A549 (cell line): ENCODE results near the gene ZBTB20. TPM values are rescaled to one million over a fixed set of nuclear protein-coding genes. Genes with fewer than 3 reads are reported as not detected.

ENCODE experiments used
- ATAC-seq, 2 experiments: fragments of 200-7000 bp in 1 of 2; fragments of >200 bp in 1 of 2; cut with Nextera tagmentation in 1 of 2; cut with Tn5 transposase in 1 of 2; 3 replicates each; pipeline versions ENCODE4 v1.8.0 to v1.9.1; 2018 to 2020; ENCODE audit warnings: mild to moderate bottlenecking in 1 of 2, moderate library complexity in 1 of 2
- CTCF ChIA-PET: fragments of 300-600 bp; sonication (Branson Sonifier 250); formaldehyde crosslinking; extraction: SDS; loops from one replicate; lab custom pipeline; 2021; ENCODE audit warnings: antibody characterized with exemption, inconsistent platforms; lab: Yijun Ruan, JAX
- POLR2A ChIA-PET: fragments of 350-600 bp; formaldehyde crosslinking; extraction: SDS; loops from one replicate; lab custom pipeline; 2021; ENCODE audit warnings: antibody characterized with exemption, inconsistent platforms; lab: Yijun Ruan, JAX
- DNase-seq, 2 experiments: peaks; one replicate each; pipeline versions ENCODE4 v3.0.0 to v3.0.0-alpha.2; 2011 to 2016; ENCODE audit warnings: low read depth in 1 of 2, low spot score in 1 of 2
- FAIRE-seq: peaks from 2 replicates; lab custom pipeline; 2011; peaks lifted over from hg19 to GRCh38; lab: Jason Lieb, UNC
- H3K27ac ChIP-seq, 2 experiments: fragments of >200 bp; sonication (Bioruptor Twin); formaldehyde crosslinking; 3 replicates each; pipeline ENCODE4 v1.5.1; 2016 to 2017
- H3K4me1 ChIP-seq: fragments of >200 bp; sonication (Bioruptor Twin); formaldehyde crosslinking; 3 replicates; pipeline ENCODE4 v1.6.1; 2016
- H3K4me2 ChIP-seq: fragments of >200 bp; sonication (Bioruptor Twin); formaldehyde crosslinking; 3 replicates; pipeline ENCODE4 v1.6.1; 2016
- H3K4me3 ChIP-seq: fragments of >200 bp; sonication (Bioruptor Twin); formaldehyde crosslinking; 3 replicates; pipeline ENCODE4 v1.5.1; 2016
- H3K9me3 ChIP-seq: fragments of >200 bp; sonication (Bioruptor Twin); formaldehyde crosslinking; 3 replicates; pipeline ENCODE4 v1.6.1; 2016
- ATOH8 ChIP-seq: fragments of 250-450 bp; sonication (Bioruptor Pico); IDR thresholded peaks from 2 replicates; pipeline ENCODE4 v1.5.0; 2020; ENCODE audit warnings: low read depth, mild to moderate bottlenecking, moderate library complexity
- BCL3 ChIP-seq: fragments of >200 bp; sonication (Bioruptor Twin); formaldehyde crosslinking; IDR thresholded peaks from 3 replicates; pipeline ENCODE4 v1.6.1; 2016
- CBX2 ChIP-seq: fragments of 200-600 bp; sonication (generic); IDR thresholded peaks from 2 replicates; pipeline ENCODE4 v1.6.1; 2016; ENCODE audit warnings: low read depth, mild to moderate bottlenecking, borderline replicate concordance
- CBX8 ChIP-seq: fragments of 200-600 bp; sonication (generic); IDR thresholded peaks from 2 replicates; pipeline ENCODE4 v1.6.1; 2016
- CHD2 ChIP-seq: fragments of 150-350 bp; IDR thresholded peaks from 2 replicates; pipeline ENCODE4 v1.6.1; 2014; ENCODE audit warnings: low read length; ENCODE audit not compliant: partially characterized antibody
- E2F6 ChIP-seq: IDR thresholded peaks from 2 replicates; pipeline ENCODE4 v1.6.1; 2012; ENCODE audit warnings: low read depth, borderline replicate concordance
- ESRRA ChIP-seq: fragments of 150-350 bp; IDR thresholded peaks from 2 replicates; pipeline ENCODE4 v1.6.1; 2014; ENCODE audit warnings: mild to moderate bottlenecking, low read length, borderline replicate concordance
- FOSB ChIP-seq: fragments of 250-450 bp; sonication (Bioruptor Pico); IDR thresholded peaks from 2 replicates; pipeline ENCODE4 v1.5.0; 2020; ENCODE audit warnings: mild to moderate bottlenecking, moderate library complexity
- GATA3 ChIP-seq: IDR thresholded peaks from 2 replicates; pipeline ENCODE4 v1.6.1; 2012; ENCODE audit warnings: borderline replicate concordance
- HES2 ChIP-seq: fragments of >200 bp; sonication (Bioruptor Twin); formaldehyde crosslinking; IDR thresholded peaks from 2 replicates; pipeline ENCODE4 v1.6.1; 2016
- HEYL ChIP-seq: fragments of 250-450 bp; sonication (Bioruptor Pico); IDR thresholded peaks from 2 replicates; pipeline ENCODE4 v1.8.0; 2021; ENCODE audit warnings: mild to moderate bottlenecking, moderate library complexity
- HOXA7 ChIP-seq: fragments of 250-450 bp; sonication (Bioruptor Pico); IDR thresholded peaks from 2 replicates; pipeline ENCODE4 v1.5.0; 2020; ENCODE audit warnings: mild to moderate bottlenecking, moderate library complexity
- JUN ChIP-seq, 2 experiments: fragments of >200 bp; sonication (Bioruptor Twin); formaldehyde crosslinking; IDR thresholded peaks; 2 replicates in 1 of 2; 3 replicates in 1 of 2; pipeline ENCODE4 v1.6.1; 2016 to 2017
- JUNB ChIP-seq: fragments of >200 bp; sonication (Bioruptor Twin); formaldehyde crosslinking; IDR thresholded peaks from 2 replicates; pipeline ENCODE4 v1.6.1; 2016
- KDM1A ChIP-seq: fragments of 200-600 bp; sonication (generic); IDR thresholded peaks from 2 replicates; pipeline ENCODE4 v1.6.1; 2016; ENCODE audit warnings: low read depth, mild to moderate bottlenecking
- MAX ChIP-seq: IDR thresholded peaks from 2 replicates; pipeline ENCODE4 v1.6.1; 2012
- NFE2L2 ChIP-seq: fragments of 150-350 bp; conservative IDR thresholded peaks from 2 replicates; pipeline ENCODE4 v1.6.1; 2014; ENCODE audit warnings: low read length
- NR3C1 ChIP-seq: fragments of >200 bp; sonication (Bioruptor Twin); formaldehyde crosslinking; IDR thresholded peaks from 3 replicates; pipeline ENCODE4 v1.6.1; 2017
- POLR2AphosphoS2 ChIP-seq: conservative IDR thresholded peaks from 2 replicates; pipeline ENCODE4 v1.6.1; 2012; ENCODE audit warnings: low read length, improper control_type of control experiment, inconsistent platforms
- RCOR1 ChIP-seq: fragments of 150-350 bp; IDR thresholded peaks from 2 replicates; pipeline ENCODE4 v1.6.1; 2014; ENCODE audit warnings: antibody characterized with exemption, low read length, low read depth
- RFX5 ChIP-seq: fragments of 450-650 bp; IDR thresholded peaks from 2 replicates; pipeline ENCODE4 v1.7.1; 2014; ENCODE audit warnings: antibody characterized with exemption, mild to moderate bottlenecking, moderate library complexity
- RNF2 ChIP-seq: fragments of 200-600 bp; sonication (generic); IDR thresholded peaks from 2 replicates; pipeline ENCODE4 v1.6.1; 2016; ENCODE audit warnings: low read depth, mild to moderate bottlenecking, antibody characterized with exemption, moderate library complexity, borderline replicate concordance
- USF2 ChIP-seq: fragments of 450-650 bp; IDR thresholded peaks from 2 replicates; pipeline ENCODE4 v1.6.1; 2014; ENCODE audit warnings: antibody characterized with exemption
- ZSCAN20 ChIP-seq: fragments of 250-450 bp; sonication (Bioruptor Pico); IDR thresholded peaks from 2 replicates; pipeline ENCODE4 v1.8.0; 2022; ENCODE audit warnings: mild to moderate bottlenecking, moderate library complexity
- WGBS: methylation state at CpG from one replicate; pipeline ENCODE4 v1.1.6; 2017; ENCODE audit errors: missing lambda C conversion rate; 5-methylcytosine and 5-hydroxymethylcytosine counted together
- polyA plus RNA-seq, 4 experiments: library from polyadenylated mRNA; depleted of rRNA in 3 of 4; stranded (reverse); fragments of >200 nt; fragmentation: RNase III in 1 of 4; extraction: RNeasy Plus Mini Kit Qiagen cat#74134 plus additional on column Dnase treatment in 1 of 4; gene quantifications; 2 replicates in 3 of 4; 3 replicates in 1 of 4; pipeline ENCODE4 v1.2.3, GENCODE V29; 2011 to 2017

The ZBTB20 gene
- polyA plus RNA-seq, 2 of the 4 experiments (the other 2 are of a cell fraction) = 0.85 to 5.0 TPM

GRCh38 chr3:114714957-114715460 lies 432.1 kb downstream of the ZBTB20 start (continued):
- no peak for TF ChIP-seq HES2
- no peak for TF ChIP-seq NFE2L2
- no peak for TF ChIP-seq CBX8
- TF ChIP-seq HEYL = no peak
- TF ChIP-seq NR3C1 = no peak
- TF ChIP-seq FOSB (CRISPR knock-in tag) = no peak
- no peak for TF ChIP-seq ATOH8 (CRISPR knock-in tag)
- no peak for TF ChIP-seq CBX2
- TF ChIP-seq GATA3 = no peak
- no peak for TF ChIP-seq HOXA7 (CRISPR knock-in tag)
- no peak for TF ChIP-seq BCL3

- no peaks in the 10 kb centered on the region for H3K9me3 ChIP-seq
- no peak overlapping the region for H3K4me3 ChIP-seq
- DNase-seq (no peak), ATAC-seq (no peak), FAIRE-seq (no peak)
- no peak for TF ChIP-seq CHD2
- no peak for TF ChIP-seq ZSCAN20
- no peak for TF ChIP-seq NR3C1
- no peak for TF ChIP-seq JUN (IDR thresholded peaks at IDR 0.05)
- TF ChIP-seq ESRRA = no peak
- no peak for TF ChIP-seq RCOR1
- TF ChIP-seq JUNB = no peak
- TF ChIP-seq RNF2 = no peak
- no peak for TF ChIP-seq USF2
- no peak for TF ChIP-seq E2F6
- TF ChIP-seq POLR2AphosphoS2 = no peak
- no peak for TF ChIP-seq RFX5
- no peak for TF ChIP-seq MAX
- no peak for TF ChIP-seq KDM1A
- ChIA-PET POLR2A (no interaction called here), CTCF (no interaction called here)
- H3K4me1 ChIP-seq = peaks cover 46% of the 10 kb centered on the region
- H3K27ac ChIP-seq = no peak overlapping the region
- 94% methylated on average over 2 of the region's 2 CpGs for WGBS
- peak overlapping the region; percentile 56; the same call in 2 of the 3 replicates for H3K4me2 ChIP-seq
Measured at GRCh38 chr3:114714237-114714636, 432.9 kb downstream of the ZBTB20 start.
